Gastrocnemius medialis (tissue), 4 donors: Measurements from ENCODE around the gene SELENBP1.

ENCODE experiments used
- CTCF ChIP-seq, 5 experiments: fragments of 450-650 bp in 3 of 5; fragments of 200-600 bp in 2 of 5; sonication (generic) in 2 of 5; IDR thresholded peaks in 4 of 5; conservative IDR thresholded peaks in 1 of 5; 1 replicate in 4 of 5; 2 replicates in 1 of 5; pipeline ENCODE4 v1.5.1; 2016 to 2019; ENCODE audit warnings: antibody characterized with exemption in 5 of 5, mild to moderate bottlenecking in 3 of 5, moderate library complexity in 3 of 5
- POLR2A ChIP-seq, 2 donors: fragments of 450-650 bp; IDR thresholded peaks; one replicate each; pipeline ENCODE4 v1.6.1; 2017; ENCODE audit warnings: antibody characterized with exemption in 2 of 2, mild to moderate bottlenecking in 2 of 2, moderate library complexity in 2 of 2

GRCh38 chr1:151364996-151365395, 7.5 kb downstream of the SELENBP1 start:
- no peak for TF ChIP-seq CTCF (IDR thresholded peaks at IDR 0.05 in 4 of 5, conservative IDR thresholded peaks at IDR 0.05 in 1 of 5)
- no peak for TF ChIP-seq POLR2A (IDR thresholded peaks at IDR 0.05)
